D721Med (cell line): ENCODE data around the gene EVI2B.
"Not testable (repeated sequence)": the region's sequence is repeated elsewhere in the genome, so short reads cannot be mapped to it uniquely, and the experiment has no call there.

ENCODE experiments used
- DNase-seq: peaks from one replicate; pipeline ENCODE4 v3.0.0; 2011; ENCODE audit warnings: low spot score; ENCODE audit not compliant: insufficient read length
- FAIRE-seq: peaks from 2 replicates; lab custom pipeline; 2011; peaks lifted over from hg19 to GRCh38; lab: Jason Lieb, UNC
- TF ChIP-seq, protein P1 (sequence below): IDR thresholded peaks from 2 replicates; pipeline ENCODE4 v1.5.1; 2012; ENCODE audit warnings: mild to moderate bottlenecking, control low read depth; ENCODE audit not compliant: insufficient read depth; ENCODE audit errors: missing control alignments

Gene EVI2B, protein sequence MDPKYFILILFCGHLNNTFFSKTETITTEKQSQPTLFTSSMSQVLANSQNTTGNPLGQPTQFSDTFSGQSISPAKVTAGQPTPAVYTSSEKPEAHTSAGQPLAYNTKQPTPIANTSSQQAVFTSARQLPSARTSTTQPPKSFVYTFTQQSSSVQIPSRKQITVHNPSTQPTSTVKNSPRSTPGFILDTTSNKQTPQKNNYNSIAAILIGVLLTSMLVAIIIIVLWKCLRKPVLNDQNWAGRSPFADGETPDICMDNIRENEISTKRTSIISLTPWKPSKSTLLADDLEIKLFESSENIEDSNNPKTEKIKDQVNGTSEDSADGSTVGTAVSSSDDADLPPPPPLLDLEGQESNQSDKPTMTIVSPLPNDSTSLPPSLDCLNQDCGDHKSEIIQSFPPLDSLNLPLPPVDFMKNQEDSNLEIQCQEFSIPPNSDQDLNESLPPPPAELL

DNA sequence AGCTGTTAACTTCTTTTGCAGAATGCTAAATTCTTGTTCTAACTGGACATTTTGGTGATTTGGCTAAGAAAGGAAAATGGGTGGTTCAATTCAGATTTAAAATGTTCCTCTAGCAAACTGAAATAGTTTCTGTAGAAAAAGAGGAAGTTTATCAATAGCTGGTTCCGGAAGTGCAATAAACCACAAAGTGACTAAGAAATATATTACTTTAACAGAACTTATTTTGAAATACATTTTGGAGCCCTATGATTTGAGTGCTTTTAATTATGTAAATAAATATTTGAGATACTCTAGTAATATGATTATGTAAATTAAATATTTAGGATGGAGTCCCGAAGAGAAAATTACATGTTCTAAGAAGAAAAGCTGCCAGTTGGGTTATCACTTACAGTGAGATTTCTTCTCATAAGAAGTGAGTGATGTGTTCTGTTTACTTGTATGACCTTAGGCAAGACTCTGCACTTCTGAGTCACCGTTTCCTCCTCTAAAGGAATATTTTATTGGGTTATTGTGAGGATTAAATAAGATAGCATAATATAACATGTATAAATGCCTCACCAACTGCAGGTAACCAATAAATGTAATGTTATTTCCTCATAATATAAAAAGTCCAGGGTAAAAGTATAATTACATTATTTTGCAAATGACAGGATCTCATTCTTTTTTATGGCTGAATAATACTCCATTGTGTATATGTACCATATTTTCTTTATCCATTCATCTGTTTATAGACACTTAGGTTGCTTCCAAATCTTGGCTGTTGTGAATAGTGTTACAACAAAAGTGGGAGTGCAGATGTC lies at the start of gene EVI2B:
Gene EVI2B (minus strand): TSS at position 73 of the 800 bp plus-strand sequence. CDS start 8,445 bp downstream, outside the sequence.
- DNase-seq = no peak
- FAIRE-seq = no peak
- TF ChIP-seq, protein P1, sequence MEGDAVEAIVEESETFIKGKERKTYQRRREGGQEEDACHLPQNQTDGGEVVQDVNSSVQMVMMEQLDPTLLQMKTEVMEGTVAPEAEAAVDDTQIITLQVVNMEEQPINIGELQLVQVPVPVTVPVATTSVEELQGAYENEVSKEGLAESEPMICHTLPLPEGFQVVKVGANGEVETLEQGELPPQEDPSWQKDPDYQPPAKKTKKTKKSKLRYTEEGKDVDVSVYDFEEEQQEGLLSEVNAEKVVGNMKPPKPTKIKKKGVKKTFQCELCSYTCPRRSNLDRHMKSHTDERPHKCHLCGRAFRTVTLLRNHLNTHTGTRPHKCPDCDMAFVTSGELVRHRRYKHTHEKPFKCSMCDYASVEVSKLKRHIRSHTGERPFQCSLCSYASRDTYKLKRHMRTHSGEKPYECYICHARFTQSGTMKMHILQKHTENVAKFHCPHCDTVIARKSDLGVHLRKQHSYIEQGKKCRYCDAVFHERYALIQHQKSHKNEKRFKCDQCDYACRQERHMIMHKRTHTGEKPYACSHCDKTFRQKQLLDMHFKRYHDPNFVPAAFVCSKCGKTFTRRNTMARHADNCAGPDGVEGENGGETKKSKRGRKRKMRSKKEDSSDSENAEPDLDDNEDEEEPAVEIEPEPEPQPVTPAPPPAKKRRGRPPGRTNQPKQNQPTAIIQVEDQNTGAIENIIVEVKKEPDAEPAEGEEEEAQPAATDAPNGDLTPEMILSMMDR = no peak

DNA sequence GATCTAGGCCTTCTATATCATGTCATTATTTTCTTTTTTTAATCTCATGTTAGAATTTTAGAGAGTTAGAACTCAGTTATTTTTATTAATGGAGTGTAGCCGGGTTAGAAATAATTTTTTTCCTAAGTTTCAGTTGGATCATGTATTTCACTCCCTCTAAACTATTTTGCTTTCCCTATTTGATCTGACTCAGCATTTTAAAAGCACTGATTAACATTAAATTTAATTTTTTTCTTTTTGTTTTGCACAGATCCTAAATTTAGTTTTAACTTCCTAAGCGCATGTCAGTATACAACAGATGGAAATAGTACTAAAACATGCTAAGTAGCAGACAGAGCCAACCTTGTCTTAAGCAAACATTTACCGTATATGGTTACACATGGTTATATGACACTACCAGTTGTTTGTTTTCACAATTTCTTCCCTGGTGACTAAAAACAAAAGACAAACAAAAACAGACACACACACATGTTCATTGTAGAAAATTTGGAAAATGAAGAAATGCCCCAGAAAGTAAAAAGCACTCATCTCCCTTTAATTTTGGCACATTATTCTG lies 44.1 kb upstream of the EVI2B start:
- TF ChIP-seq, protein P1 = no peak
- FAIRE-seq (no peak), DNase-seq (no peak)

DNA sequence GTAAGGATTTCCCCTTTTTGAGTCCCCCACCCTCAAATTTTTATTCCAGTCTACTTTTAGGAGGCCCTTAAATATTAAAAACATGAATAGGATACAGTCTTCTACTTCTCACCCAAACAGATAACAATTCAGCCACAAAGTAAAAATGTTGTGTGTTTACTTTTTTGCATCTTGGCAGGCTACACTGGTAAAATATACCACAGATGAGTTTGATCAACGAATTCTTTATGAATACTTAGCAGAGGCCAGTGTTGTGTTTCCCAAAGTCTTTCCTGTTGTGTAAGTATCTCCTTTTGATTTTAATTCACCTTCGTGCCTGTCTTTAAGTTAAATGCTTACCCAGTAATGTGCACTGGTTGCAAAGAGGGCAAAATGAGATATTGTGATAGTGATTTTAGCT lies 43.2 kb upstream of the EVI2B start:
- no peak for FAIRE-seq
- TF ChIP-seq, protein P1 = no peak
- DNase-seq = no peak

DNA sequence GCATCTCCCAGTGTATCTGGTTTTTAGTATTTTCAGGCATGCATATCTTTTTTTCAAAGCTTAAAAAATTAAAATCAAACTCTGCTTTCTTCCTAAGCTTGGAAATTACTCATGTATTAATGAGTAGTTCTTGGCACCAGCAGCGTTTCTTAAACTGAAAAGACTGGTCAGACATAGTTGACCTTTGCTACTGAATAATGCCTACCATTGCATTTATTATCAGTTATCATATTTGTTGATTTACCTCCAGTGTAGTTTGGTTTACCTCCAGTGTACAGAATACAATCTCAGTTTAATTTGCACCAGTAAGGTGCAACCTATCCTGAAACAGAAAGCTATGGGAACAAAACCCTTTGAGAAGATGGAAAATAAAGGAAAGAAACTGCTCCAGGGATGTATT lies 42.1 kb upstream of the EVI2B start:
- FAIRE-seq (no peak), DNase-seq (no peak)
- TF ChIP-seq, protein P1 = no peak

DNA sequence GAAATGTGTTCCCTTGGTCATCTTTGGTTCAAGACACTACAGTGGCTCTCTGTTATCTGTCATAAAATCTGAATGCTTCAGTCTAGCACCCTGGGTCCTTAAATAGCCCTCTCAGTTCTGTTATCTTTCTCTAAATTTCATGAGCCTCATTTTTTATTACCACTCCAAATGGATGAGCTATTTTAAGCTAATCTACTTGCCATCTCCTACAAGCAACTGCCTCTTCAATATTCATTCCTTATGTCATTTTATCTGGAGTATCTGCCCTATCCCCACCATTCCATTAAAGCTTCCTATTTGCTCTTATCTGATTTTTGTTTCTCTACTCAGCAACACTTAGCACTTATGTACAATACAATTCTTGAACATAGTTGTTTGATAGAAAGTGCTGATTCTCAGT lies 35.6 kb upstream of the EVI2B start:
- DNase-seq (no peak), FAIRE-seq (no peak)
- TF ChIP-seq, protein P1 = no peak

DNA sequence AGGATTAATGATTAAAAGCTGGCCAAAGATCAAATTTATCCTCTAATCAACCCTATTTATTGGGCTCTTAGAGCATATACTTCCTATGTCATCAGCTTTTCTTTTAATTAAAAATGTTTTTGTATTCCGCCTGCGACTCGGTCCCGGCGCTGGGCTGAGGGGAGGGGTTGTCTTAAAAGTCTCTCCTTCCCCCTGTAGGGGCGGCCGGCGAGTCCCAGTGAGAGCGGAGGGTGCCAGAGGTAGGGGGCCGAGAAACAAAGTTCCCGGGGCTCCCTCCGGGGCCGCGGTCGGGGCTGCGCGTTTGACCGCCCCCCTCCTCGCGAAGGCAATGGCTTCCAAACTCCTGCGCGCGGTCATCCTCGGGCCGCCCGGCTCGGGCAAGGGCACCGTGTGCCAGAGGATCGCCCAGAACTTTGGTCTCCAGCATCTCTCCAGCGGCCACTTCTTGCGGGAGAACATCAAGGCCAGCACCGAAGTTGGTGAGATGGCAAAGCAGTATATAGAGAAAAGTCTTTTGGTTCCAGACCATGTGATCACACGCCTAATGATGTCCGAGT lies 31.4 kb upstream of the EVI2B start:
- FAIRE-seq, DNase-seq: not testable (repeated sequence)
